AG04449 (cell line): ENCODE measurements around the gene ORM2.

Experiments
- CTCF ChIA-PET: fragments of 350-600 bp; formaldehyde crosslinking; extraction: SDS; loops from one replicate; lab custom pipeline; 2021; ENCODE audit warnings: antibody characterized with exemption; lab: Yijun Ruan, JAX
- POLR2A ChIA-PET: fragments of 400-600, 350-600 bp; formaldehyde crosslinking; extraction: SDS; loops from one replicate; lab custom pipeline; 2020; ENCODE audit warnings: antibody characterized with exemption, inconsistent platforms; lab: Yijun Ruan, JAX
- DNase-seq: peaks from one replicate; pipeline ENCODE4 v3.0.0-alpha.2; 2010; ENCODE audit warnings: low read depth, low spot score
- H3K4me3 ChIP-seq: 2 replicates; pipeline ENCODE4 v1.5.1; 2011; ENCODE audit warnings: low read depth, mild to moderate bottlenecking, control low read depth, low read length
- TF ChIP-seq, protein P1 (sequence below): IDR thresholded peaks from one replicate; pipeline ENCODE4 v1.5.1; 2011; ENCODE audit warnings: mild to moderate bottlenecking, moderate library complexity, low read length, control low read depth, inconsistent platforms; ENCODE audit not compliant: insufficient read depth; ENCODE audit errors: missing control alignments

The ORM2 gene

GRCh38 chr9:114300153-114300845 is 29.4 kb upstream of the ORM2 start:
- H3K4me3 ChIP-seq = no peak overlapping the region
- ChIA-PET POLR2A (no interaction called here), CTCF (interaction anchor here (0.8 to 18.7 kb wide), 7 partner anchors 10 to 220 kb away, joined by 3 to 686 read pairs (median 4); no protein-coding TSS in a partner anchor)
- TF ChIP-seq, protein P1, sequence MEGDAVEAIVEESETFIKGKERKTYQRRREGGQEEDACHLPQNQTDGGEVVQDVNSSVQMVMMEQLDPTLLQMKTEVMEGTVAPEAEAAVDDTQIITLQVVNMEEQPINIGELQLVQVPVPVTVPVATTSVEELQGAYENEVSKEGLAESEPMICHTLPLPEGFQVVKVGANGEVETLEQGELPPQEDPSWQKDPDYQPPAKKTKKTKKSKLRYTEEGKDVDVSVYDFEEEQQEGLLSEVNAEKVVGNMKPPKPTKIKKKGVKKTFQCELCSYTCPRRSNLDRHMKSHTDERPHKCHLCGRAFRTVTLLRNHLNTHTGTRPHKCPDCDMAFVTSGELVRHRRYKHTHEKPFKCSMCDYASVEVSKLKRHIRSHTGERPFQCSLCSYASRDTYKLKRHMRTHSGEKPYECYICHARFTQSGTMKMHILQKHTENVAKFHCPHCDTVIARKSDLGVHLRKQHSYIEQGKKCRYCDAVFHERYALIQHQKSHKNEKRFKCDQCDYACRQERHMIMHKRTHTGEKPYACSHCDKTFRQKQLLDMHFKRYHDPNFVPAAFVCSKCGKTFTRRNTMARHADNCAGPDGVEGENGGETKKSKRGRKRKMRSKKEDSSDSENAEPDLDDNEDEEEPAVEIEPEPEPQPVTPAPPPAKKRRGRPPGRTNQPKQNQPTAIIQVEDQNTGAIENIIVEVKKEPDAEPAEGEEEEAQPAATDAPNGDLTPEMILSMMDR = no peak
- no peak for DNase-seq

DNA sequence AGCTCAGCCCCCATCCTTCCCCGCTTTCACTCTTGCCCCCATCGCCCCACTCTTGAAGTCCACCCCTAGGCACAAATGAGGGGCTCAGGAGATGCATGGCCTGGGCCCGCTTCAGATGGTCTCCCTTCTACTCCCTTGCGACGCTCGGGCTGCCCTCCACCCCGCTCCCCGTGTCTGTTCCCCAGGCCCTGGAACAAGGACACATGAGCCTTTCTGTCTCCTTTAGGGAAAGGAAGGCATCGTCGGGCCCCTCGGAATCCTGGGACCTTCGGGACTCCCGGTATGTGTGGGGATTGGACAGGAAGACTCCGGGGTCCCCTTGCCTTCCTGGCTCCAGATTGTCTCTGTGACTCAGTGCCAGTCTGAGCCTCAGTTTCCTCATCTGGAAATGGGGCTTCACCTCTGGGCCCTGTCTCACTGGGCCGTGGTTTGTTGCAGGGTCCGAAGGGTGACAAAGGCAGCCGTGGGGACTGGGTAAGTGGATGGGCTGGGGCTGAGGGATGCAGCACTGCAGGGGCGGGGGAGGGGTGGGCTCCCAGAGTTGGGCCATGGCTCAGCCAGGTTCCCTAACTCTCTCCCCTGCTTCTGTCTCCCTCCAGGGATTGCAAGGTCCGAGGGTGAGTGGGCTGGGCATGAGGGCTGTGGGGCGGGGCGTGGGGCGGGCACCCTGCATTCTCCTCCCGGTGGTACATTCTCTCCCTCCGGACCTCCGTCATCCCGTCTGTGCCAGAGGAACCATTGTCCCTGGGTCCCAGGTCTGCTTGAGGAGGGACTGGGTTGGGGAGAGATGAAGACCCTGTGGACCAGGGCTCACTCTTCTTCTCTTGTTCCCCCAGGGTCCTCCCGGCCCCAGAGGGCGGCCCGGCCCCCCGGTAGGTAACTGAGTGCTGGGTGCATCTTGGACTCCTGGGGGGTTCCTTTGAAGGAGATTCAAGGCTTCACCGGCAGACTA is 28.5 kb upstream of the ORM2 start:
- ChIA-PET POLR2A (no interaction called here), CTCF (interaction anchor here (1.0 to 18.7 kb wide), 4 partner anchors 10 to 219 kb away, joined by 3 to 686 read pairs (median 14); no protein-coding TSS in a partner anchor)
- TF ChIP-seq, protein P1 = no peak
- DNase-seq = no peak
- H3K4me3 ChIP-seq = no peak overlapping the region

DNA sequence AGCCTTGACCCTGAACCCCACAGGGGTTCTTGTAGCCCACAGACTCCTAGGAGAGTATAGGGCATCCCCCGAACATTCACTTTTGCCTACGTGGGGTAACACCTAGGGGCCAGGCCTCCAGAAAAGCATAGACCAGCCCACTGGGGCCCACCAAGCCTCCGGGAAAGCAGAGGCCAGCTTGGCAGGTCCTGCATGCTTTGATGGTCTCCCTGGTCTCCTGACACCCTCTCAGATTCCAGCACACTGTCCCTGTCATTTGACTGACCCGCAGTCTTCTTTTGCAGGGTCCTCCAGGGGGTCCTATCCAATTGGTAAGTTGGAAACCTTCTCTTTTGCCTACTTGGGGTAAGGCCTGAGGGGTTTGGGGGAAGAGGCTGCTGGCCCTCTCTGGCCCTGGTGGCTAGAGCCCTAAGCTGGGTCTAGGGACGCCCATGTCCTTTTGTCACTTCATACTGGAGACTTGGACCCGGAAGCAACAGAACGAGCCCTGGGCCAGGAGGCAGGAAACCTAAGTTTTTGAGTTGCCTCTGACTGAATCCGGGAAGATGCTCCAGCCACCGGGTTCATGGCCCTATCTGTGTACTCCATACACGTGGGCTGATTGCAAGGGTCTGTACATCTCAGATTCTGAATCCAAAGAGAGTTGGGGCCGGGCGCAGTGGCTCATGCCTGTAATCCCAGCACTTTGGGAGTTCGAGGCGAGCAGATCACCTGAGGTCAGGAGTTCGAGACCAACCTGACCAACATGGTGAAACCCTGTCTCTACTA is 27.7 kb upstream of the ORM2 start:
- ChIA-PET POLR2A (no interaction called here), CTCF (no interaction called here)
- no peak for DNase-seq
- H3K4me3 ChIP-seq = no peak overlapping the region
- TF ChIP-seq, protein P1 = no peak

DNA sequence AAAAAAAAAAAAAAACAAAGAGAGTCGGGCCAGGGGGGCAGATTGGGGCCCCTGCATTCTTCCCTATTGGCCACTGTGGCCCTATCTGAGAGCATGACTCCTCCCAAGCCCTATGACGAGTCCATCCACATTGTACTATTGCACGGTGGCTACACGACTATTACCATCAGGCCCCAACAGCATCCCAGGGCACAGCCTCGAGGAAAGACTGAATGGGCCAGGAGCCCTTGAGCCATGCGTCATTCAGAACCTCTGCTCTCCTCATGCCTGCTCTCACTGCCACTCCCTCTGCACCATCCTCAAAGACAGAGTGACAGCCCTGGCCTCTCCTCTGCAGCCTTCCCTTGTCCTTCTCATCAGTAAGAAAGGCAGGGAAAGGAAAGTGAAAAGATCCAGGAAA is 26.9 kb upstream of the ORM2 start:
- no peak overlapping the region for H3K4me3 ChIP-seq
- CTCF ChIA-PET = no interaction called here
- no peak for DNase-seq
- POLR2A ChIA-PET = no interaction called here
- TF ChIP-seq, protein P1 = no peak

- POLR2A ChIA-PET = no interaction called here
These were observed 26.1 kb upstream of the ORM2 start for GRCh38 chr9:114303571-114303970.

More at GRCh38 chr9:114303571-114303970, 26.1 kb upstream of the ORM2 start:
- TF ChIP-seq, protein P1 = no peak
- no peak for DNase-seq
- H3K4me3 ChIP-seq = no peak overlapping the region
- CTCF ChIA-PET = interaction anchor here (1.3 to 2.2 kb wide), 3 partner anchors 148 to 159 kb away, joined by 3 to 10 read pairs (median 3); partner anchors contain the start of gene COL27A1
